Occipital lobe (tissue), 2 donors: ENCODE measurements around the gene CUL7. TPM values are rescaled to one million over a fixed set of nuclear protein-coding genes. Genes with fewer than 3 reads are reported as not detected.
"Not testable (repeated sequence)": the region's sequence is repeated elsewhere in the genome, so short reads cannot be mapped to it uniquely, and the experiment has no call there.

Experiments
- DNase-seq: peaks from one replicate; lab custom pipeline; 2025; lab: John Stamatoyannopoulos, UW
- total RNA-seq: library from RNA; depleted of rRNA; stranded (reverse); fragments of >200 nt; gene quantifications from one replicate; pipeline ENCODE4 v1.2.3, GENCODE V29; 2014

The CUL7 gene
- total RNA-seq, 1 donor from 2014 or later: 12.8 TPM

DNA sequence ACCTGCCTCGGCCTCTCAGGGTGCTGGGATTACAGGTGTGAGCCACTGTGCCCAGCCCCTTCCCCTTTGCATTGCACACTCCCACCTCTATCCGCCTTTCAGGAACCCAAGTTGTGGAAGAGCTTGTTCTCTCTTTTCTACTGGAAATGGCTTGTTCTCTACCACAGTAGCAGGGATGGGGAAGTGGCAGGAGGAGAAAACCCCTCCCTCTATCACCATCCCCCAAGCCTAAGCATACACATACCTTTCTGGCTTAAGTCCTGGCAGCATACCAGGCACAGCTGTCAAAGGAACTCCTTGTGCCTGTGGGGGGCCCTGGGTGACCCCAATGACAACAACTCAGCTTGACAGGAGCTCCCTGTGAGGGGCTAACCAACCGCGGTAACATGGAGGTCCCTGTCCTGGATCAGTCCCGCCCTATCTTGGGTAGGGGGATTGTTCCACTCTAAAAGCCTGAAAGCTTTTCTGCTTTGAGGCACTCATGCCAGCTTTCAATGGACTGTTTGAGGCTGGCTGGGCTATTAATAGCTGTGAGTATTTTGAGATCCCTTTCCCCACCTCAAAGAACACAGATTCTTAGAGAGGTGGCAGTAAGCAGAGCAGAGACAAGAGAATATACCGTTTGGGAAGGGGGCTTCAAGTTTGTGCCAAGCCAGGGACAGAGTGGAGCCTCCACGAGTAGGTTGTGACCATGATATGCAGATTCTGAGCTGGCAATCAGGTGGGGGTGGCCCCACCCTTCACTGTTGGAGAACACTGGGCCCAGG lies 37.3 kb downstream of the CUL7 start:
- DNase-seq: no peak

DNA sequence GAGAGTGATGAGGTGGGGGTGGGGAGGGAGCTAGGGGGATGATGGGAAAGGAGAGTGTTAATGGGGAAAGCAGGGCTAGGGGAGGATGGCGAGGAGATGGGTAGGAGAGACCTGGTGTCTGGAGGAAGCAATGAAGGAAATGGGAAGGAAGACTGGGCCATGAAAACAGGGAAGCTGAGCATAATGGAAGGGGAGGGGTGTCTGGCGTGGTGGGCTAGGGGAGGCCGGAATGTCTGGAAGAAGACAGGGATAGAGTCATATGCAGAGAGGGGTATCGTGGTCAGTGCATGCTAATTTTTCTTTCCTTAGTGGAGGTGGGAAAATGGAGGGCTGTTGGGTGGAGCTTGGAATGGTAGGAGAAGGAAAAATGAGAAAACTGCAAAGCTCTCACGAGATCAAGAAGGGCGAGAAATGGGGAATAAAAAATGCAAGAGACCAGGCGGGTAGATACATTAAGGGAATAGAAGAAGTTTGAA lies 39.2 kb downstream of the CUL7 start:
- no peak for DNase-seq

DNA sequence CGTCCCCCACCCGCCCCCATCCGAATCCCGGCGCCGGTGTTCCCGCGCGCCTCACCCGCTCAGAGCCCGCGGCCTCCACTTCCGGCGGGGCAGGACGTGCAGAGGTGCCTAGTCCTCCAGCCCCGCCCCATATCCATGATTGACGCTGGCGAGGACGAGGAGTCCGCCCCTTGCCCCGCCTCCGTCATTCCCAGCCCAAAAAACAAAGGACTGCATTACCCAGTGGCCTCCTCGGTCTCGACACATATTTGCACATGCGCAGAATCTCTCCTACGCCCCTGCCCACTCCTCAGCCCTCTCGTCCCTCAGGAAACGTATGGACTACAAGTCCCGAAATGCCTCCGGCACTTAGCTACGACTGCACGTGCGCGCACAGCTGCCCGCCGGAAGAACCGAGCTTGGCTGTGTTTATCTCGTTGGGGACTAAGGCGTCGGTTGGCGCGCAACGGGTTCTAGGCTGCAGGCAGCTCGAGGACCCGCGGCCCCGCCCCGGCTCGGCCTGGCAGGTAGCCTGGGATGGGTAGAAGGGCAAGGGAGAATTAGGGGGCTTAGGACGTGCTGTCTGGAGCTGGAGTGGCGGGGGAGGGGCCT lies 39.7 kb downstream of the CUL7 start, which contains the start of the genes KLHDC3 and MEA1:
KLHDC3 (plus strand) TSS at position 407 of the 591 bp plus-strand sequence. CDS start 2,944 bp downstream, outside the sequence.
MEA1 (minus strand) TSS at position 104 of the 591 bp plus-strand sequence. CDS start 133 bp downstream, outside the sequence.
- DNase-seq: peak; percentile 99

DNA sequence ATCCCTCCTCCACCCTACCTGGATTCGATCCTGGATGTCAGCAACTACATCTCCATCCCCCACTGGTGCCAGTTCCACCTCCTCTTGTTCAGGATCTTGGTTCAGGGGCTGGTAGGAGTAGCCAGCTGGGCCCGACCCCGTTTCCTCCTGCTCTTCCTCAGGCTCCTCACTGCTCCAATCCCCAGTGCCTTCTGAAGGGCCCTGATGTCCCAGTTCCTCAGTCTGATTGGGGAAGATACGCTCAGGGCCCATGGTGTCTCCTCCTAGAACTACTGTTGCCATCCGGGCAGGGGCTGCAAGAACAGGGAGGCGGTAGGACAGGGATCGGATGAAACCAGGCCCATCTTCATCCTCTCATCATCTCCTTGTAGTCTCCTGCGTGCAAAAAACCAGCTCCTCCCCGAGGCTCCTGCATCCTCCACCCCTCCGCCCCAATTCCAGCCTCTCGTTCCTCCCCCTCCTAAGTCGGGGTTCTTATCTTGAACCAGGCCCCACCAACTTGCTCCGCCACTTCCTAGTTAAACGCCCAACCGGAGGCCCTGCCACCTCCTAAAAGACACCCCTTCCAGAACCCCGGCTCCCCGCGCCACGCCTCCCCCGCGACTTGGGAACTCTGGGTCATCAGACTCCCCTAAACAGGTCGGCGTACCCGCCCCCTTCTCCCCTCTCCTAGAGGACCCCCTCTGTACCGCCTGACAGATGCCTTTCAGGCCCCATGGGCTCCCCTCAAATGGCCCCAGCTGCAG lies 40.4 kb downstream of the CUL7 start:
- DNase-seq: no peak

DNA sequence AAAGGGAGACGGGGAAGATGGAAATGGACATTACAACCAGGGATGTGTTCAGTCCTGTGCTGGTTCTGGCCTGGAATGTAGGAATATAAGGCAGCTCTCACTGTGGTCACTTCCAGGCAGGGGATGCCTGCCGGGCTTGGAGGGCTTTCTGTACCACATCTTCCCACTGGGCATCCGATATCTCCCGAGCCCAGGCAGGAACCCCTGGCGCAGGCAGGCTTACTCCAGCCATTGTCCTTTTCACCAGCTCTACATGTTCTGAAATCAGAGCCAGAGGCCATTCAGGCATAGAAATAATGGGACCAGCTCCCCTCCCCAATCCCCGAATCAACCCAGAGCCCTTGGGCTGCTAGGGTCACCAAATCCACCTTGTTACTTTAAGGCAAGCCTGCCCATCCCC lies 41.3 kb downstream of the CUL7 start:
- no peak for DNase-seq

DNA sequence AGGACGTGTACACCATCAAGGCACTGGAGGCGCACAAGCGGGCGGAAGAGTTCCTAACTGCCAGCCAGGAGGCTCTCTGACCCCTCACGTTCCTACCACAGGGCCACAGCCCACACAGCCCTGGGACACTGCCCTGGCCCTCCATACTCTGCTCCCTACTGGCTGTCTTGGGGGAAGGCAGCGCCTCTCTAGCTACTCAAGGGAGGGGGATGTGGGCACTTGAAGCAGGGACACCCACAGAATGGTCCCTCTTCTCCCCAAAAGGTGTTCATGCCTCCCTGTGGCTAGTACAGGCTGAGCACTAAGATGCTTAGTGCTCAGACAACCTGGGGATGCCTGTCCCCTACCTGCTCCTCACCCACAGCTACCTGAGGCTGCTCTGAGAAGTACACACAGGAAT lies 42.4 kb downstream of the CUL7 start:
- no peak for DNase-seq

DNA sequence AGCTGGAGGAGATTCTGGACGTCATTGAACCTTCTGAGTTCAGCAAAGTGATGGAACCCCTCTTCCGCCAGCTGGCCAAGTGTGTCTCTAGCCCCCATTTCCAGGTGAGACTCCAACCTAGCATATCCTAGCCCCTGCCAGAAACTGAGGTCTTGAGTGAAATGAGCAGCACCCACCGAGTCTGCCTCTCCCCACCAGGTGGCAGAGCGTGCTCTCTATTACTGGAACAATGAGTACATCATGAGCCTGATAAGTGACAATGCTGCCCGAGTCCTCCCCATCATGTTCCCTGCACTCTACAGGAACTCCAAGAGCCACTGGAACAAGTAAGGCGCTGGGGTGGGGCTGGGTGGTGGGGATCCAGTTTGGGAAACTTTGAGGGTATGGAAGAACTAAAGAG lies 44.5 kb downstream of the CUL7 start:
- DNase-seq: no peak

DNA sequence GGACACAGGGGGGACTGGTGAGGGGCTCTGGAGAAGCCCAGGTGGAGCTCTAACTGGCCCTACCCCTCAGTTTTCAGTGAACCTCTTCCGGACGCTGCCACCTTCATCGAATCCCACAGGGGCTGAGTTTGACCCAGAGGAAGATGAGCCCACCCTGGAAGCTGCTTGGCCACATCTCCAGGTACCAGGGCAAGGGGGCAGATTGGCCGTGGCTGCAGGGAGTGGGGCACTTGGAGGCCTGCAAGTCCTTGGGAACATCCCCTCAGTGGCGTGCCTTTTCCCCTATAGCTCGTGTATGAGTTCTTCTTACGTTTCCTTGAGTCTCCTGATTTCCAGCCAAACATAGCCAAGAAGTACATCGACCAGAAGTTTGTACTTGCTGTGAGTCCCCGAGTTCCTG lies 46.5 kb downstream of the CUL7 start:
- DNase-seq: no peak

DNA sequence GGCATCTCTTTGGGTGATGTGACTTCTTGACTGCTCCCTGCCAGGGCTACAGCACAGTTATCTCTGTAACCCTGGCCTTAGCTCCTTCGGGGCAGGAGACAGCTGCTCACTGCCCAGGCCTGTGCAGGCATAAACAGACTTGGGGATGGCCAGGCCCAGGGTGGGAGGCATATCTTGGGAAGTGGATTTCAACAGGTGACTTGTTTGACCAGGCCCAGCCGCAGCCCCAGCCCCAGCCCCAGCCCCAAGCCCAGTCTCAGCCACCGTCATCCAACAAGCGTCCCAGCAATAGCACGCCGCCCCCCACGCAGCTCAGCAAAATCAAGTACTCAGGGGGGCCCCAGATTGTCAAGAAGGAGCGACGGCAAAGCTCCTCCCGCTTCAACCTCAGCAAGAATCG lies 47.4 kb downstream of the CUL7 start:
- no peak for DNase-seq

DNA sequence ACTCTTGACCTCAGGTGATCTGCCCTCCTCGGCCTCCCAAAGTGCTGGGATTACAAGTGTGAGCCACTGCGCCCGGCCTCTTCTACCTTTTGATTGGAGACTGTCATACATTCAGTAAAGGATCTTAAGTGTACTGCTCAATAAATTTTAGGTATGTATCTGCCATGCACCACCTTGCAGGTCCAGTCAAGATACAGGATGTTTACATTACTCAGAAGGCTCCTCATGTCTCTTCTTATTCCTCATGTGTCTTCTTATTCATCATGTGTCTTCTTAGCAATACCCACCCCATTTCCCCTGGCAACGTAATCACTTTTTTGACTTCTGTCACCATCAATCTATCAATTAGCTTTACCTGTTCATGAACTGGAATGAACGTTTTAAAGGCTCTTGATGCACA lies 47.8 kb downstream of the CUL7 start:
- no peak for DNase-seq

DNA sequence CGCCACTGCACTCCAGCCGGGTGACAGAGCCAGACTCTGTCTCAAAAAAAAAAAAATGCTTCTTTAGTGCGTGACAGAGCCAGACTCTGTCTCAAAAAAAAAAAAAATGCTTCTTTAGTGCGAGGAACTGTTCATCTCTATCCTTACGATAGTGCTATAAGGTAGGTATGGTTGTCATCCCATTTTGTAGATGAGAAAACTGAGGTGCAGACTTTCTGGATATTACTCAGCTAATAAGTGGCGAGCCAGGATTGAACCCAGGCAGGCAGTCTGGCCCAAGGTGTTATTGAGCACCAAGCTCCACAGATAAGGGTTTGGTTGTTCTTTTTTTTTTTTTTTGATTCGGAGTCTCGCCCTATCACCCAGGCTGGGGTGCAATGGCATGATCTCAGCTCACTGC lies 51.8 kb downstream of the CUL7 start:
- no peak for DNase-seq

DNA sequence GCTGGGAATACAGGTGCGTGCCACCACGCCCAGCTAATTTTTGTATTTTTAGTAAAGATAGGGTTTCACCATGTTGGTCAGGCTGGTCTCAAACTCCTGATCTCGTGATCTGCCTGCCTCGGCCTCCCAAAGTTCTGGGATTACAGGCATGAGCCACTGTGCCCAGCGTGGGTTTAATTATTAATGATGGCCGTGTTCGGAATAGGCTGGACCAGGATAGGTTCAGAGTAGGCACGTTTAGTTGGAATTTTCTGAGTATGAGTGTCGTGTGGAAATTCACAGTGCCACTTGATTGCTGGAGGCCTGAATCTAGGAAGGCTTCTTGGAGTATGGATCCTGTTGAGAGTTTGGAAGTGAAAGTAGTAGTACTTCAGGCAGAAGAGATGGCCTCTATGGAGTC lies 55.4 kb downstream of the CUL7 start:
- DNase-seq: not testable (repeated sequence)

DNA sequence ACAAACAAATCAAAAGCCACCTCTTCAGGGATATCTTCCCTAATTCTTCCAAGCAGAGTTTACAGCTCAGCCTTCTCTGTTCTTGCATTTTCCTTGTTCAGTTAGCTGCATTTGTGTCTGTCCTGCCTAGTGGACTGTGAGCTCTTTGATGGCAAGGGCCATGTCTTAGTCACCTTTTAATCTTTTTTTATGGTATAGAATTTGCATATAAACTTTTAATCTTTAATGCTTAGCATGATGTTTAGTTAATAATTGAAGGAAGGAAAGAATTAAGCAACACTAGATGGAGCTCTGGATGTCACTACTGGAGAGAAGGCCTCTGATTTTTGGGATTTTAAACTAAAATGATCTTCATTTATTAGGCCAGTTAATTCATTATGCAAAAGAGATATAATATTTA lies 57.1 kb downstream of the CUL7 start:
- DNase-seq: no peak

DNA sequence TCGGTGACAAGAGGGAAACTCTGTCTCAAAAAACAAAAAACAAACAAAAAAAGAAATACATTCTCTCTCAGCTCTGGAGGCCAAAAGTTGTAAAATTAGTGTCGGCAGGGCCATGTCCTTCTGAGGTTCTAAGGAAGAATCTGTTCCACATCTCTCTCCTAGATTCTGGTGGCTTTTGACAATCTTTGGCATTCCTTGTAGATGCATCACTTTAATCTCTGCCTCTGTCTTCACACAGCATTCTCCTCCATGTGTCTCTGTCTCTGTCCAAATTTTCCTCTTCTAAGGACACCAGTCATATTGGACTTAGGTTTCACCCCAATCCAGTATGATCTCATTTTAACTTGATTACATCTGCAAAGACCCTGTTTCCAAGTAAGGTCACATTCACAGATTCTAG lies 60.2 kb downstream of the CUL7 start:
- no peak for DNase-seq

DNA sequence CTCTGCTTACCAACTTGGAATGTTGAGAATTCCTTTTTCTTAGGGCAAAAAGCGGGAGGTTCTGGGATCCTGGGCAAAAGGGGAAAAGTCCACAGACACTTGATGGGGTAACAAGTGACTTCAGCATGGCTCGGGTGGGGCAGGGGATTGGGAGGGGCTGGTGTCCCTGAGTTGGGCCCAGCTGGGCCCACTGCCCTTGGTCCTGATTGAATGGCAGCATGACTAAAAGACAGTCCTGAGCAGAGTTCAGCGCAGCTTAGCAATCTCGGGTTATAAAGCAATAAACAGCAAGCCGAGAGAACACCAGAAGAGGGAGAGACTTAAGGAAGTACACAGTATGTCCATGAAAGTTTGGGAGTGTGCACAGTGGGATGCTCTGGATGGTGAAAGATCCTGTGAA lies 63.7 kb downstream of the CUL7 start:
- no peak for DNase-seq

DNA sequence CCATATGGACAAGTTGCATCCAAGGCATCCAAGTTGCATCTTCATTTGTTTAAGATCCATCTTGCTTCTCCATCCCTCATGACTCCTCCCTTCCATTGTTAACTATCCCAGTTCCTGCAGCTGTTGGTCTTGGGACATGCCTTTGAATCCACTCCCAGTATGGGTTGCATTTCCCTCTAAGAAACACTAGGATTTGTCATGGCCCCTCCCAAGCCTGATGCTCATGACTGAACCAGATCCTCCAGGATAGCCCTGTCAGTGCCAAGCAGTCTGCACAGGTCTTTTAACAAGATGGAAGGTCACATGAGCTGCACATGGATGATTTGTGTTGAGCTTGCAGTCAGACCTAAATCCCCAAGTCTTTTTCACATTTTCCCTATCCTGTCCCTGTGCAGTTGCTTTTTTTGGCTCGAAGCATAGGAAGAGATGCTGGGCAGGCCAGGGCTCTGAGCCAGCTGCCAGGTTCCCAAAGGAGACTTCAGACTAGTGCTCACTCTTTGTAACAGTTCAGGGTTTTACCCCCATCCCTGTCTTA lies 65.1 kb downstream of the CUL7 start:
- no peak for DNase-seq

Other genes with a start within 250 kb of the CUL7 start
- gene RPL7L1, start 174.2 kb downstream of the CUL7 start, total RNA-seq: 156 TPM
- not detected for gene PTCRA, start 137.8 kb downstream of the CUL7 start, total RNA-seq
- 24.6 TPM for gene CNPY3, start 124.4 kb downstream of the CUL7 start, total RNA-seq
- gene GNMT, start 93.1 kb downstream of the CUL7 start, total RNA-seq: not detected
- 24.0 TPM for gene PEX6, start 74.7 kb downstream of the CUL7 start, total RNA-seq
- gene PPP2R5D, start 69.3 kb downstream of the CUL7 start, total RNA-seq: 33.2 TPM
- gene MEA1, start 39.9 kb downstream of the CUL7 start, total RNA-seq: 27.8 TPM
- 145 TPM for gene KLHDC3, start 39.6 kb downstream of the CUL7 start, total RNA-seq
- 52.3 TPM for gene RRP36, start 32.2 kb downstream of the CUL7 start, total RNA-seq
- 8.9 TPM for gene MRPL2, start 5.6 kb upstream of the CUL7 start, total RNA-seq
- 20.7 TPM for gene KLC4, start 5.8 kb upstream of the CUL7 start, total RNA-seq
- 26.0 TPM for gene PTK7, start 22.5 kb upstream of the CUL7 start, total RNA-seq
- gene SRF, start 117.4 kb upstream of the CUL7 start, total RNA-seq: 11.9 TPM
- gene CUL9, start 128.3 kb upstream of the CUL7 start, total RNA-seq: 23.9 TPM
- gene DNPH1, start 175.6 kb upstream of the CUL7 start, total RNA-seq: 16.1 TPM
- 13.1 TPM for gene TTBK1, start 189.6 kb upstream of the CUL7 start, total RNA-seq
- 0.31 TPM for gene SLC22A7, start 244.4 kb upstream of the CUL7 start, total RNA-seq